Measurements from ENCODE around the gene TRPC1.
A peak's percentile ranks its signal among the peaks of the same experiment; 100 is the strongest.
"Not testable (repeated sequence)": the region's sequence is repeated elsewhere in the genome, so short reads cannot be mapped to it uniquely, and the experiment has no call there.

TRPC1 gene

GRCh38 chr3:142723968-142724681, at the start of gene TRPC1:
Gene TRPC1 (plus strand): TSS chr3:142724034. CDS start chr3:142724560, 526 bp downstream.
- DNase-seq: peak; percentile 87

GRCh38 chr3:142676151-142676550, 47.7 kb upstream of the TRPC1 start:
- no peak for DNase-seq

GRCh38 chr3:142680710-142681109, 43.1 kb upstream of the TRPC1 start:
- DNase-seq: no peak

- DNase-seq: no peak
These were observed 33.2 kb upstream of the TRPC1 start for GRCh38 chr3:142690613-142691012.

- no peak for DNase-seq
These were observed 32.3 kb upstream of the TRPC1 start for GRCh38 chr3:142691527-142691926.

- no peak for DNase-seq
These were observed 30.5 kb upstream of the TRPC1 start for GRCh38 chr3:142693136-142693853.

- DNase-seq: no peak
These were observed 29.6 kb upstream of the TRPC1 start for GRCh38 chr3:142694225-142694624.

GRCh38 chr3:142705198-142705597, 18.6 kb upstream of the TRPC1 start:
- no peak for DNase-seq

GRCh38 chr3:142706321-142707127, 17.3 kb upstream of the TRPC1 start:
- DNase-seq: no peak

GRCh38 chr3:142709207-142709606, 14.6 kb upstream of the TRPC1 start:
- DNase-seq: no peak

- DNase-seq: not testable (repeated sequence)
These were observed 9.0 kb upstream of the TRPC1 start for GRCh38 chr3:142714882-142715281.

- DNase-seq: no peak
These were observed 7.7 kb upstream of the TRPC1 start for GRCh38 chr3:142716102-142716501.

GRCh38 chr3:142723665-142723967, 218 bp upstream of the TRPC1 start:
- DNase-seq: no peak

GRCh38 chr3:142724682-142725356, 985 bp downstream of the TRPC1 start:
- DNase-seq: peak; percentile 56

GRCh38 chr3:142725357-142725739, 1.5 kb downstream of the TRPC1 start:
- DNase-seq: no peak

GRCh38 chr3:142726017-142726416, 2.2 kb downstream of the TRPC1 start:
- no peak for DNase-seq

GRCh38 chr3:142732066-142732465, 8.2 kb downstream of the TRPC1 start:
- DNase-seq: no peak

- no peak for DNase-seq
These were observed 11.0 kb downstream of the TRPC1 start for GRCh38 chr3:142734834-142735233.

GRCh38 chr3:142735462-142735861, 11.6 kb downstream of the TRPC1 start:
- DNase-seq: no peak

- DNase-seq: no peak
These were observed 14.6 kb downstream of the TRPC1 start for GRCh38 chr3:142738396-142738795.

- DNase-seq: no peak
These were observed 22.8 kb downstream of the TRPC1 start for GRCh38 chr3:142746646-142747045.

- DNase-seq: not testable (repeated sequence)
These were observed 26.7 kb downstream of the TRPC1 start for GRCh38 chr3:142750531-142750930.

GRCh38 chr3:142752605-142753004, 28.8 kb downstream of the TRPC1 start:
- not testable (repeated sequence) for DNase-seq
